Kidney (tissue), 14 donors: Measurements from ENCODE around the gene RXRB. TPM values are rescaled to one million over a fixed set of nuclear protein-coding genes. Genes with fewer than 3 reads are reported as not detected.
A peak's percentile ranks its signal among the peaks of the same experiment; 100 is the strongest.

Experiments
- DNase-seq, 5 donors: peaks; one replicate each; pipeline ENCODE4 v3.0.0-alpha.2; 2013 to 2020
- FAIRE-seq: peaks from 2 replicates; lab custom pipeline; 2012; peaks lifted over from hg19 to GRCh38; lab: Jason Lieb, UNC
- H3K27ac ChIP-seq, 2 donors: one replicate each; pipeline ENCODE4 v1.7.0; 2013; ENCODE audit warnings: low read depth in 2 of 2, low read length in 2 of 2, inconsistent platforms in 1 of 2
- H3K27me3 ChIP-seq: one replicate; pipeline ENCODE4 v1.7.1; 2013; ENCODE audit warnings: low read length, inconsistent platforms; ENCODE audit not compliant: control insufficient read depth, insufficient read depth
- H3K36me3 ChIP-seq, 3 donors: one replicate each; pipeline versions ENCODE4 v1.7.0 to v1.7.1; 2013; ENCODE audit warnings: low read length in 3 of 3, control low read depth in 1 of 3, inconsistent platforms in 1 of 3; ENCODE audit not compliant: insufficient read depth in 3 of 3, control insufficient read depth in 2 of 3
- H3K4me1 ChIP-seq, 3 donors: one replicate each; pipeline versions ENCODE4 v1.7.0 to v1.7.1; 2013; ENCODE audit warnings: low read length in 3 of 3, inconsistent platforms in 1 of 3, low read depth in 1 of 3; ENCODE audit not compliant: control insufficient read depth in 2 of 3, insufficient read depth in 2 of 3
- H3K4me3 ChIP-seq, 3 donors: one replicate each; pipeline versions ENCODE4 v1.7.0 to v1.8.1; 2013; ENCODE audit warnings: low read length in 3 of 3, control low read depth in 1 of 3, inconsistent platforms in 1 of 3
- H3K9ac ChIP-seq, 3 donors: one replicate each; pipeline versions ENCODE4 v1.7.0 to v1.7.1; 2013; ENCODE audit warnings: low read length in 3 of 3, control low read depth in 1 of 3, inconsistent platforms in 1 of 3
- H3K9me3 ChIP-seq, 3 donors: one replicate each; pipeline versions ENCODE4 v1.7.0 to v1.7.1; 2013; ENCODE audit warnings: low read length in 3 of 3, control low read depth in 1 of 3, inconsistent platforms in 1 of 3; ENCODE audit not compliant: control insufficient read depth in 2 of 3, insufficient read depth in 1 of 3
- intact Hi-C: fragments of 100-400 bp; cut with DNase I; formaldehyde crosslinking; loops from one replicate; pipeline ENCODE4 v1.11.1; 2022
- polyA plus RNA-seq: library from polyadenylated mRNA; stranded (reverse); fragments of 350-450 nt; fragmentation: Illumina TruSeq; extraction: RNeasy Lipid Tissue Mini Kit (QIAGEN cat#74804); gene quantifications from one replicate; pipeline ENCODE4 v1.2.3, GENCODE V29; 2014; ENCODE audit warnings: low read depth, low replicate concordance; ENCODE audit not compliant: insufficient read depth
- total RNA-seq: library from RNA; stranded (reverse); fragmentation: NEBNext Ultra II Directional; extraction: Animal tissue kit (Norgen Biotek cat#: 25700); gene quantifications from one replicate; pipeline ENCODE4 v1.2.1, GENCODE V29; 2021
- TF ChIP-seq, protein P1 (sequence below): IDR thresholded peaks from 3 replicates; pipeline ENCODE4 v1.5.1; 2012; ENCODE audit warnings: mild to moderate bottlenecking, moderate library complexity, borderline replicate concordance; ENCODE audit not compliant: insufficient read depth; ENCODE audit errors: extremely low read depth
- donor health status: control.
- donor health status: control.
- donor health status: control.
- donor health status: control.
- donor health status: control.
- donor health status: DM: yes; HTN: yes; CAD: no.
- donor health status: Normal renal cell carcinoma (clear cell type).

Gene RXRB
- total and polyA plus RNA-seq, 2 donors from 2014 or later = 35.7 to 52.2 TPM

DNA sequence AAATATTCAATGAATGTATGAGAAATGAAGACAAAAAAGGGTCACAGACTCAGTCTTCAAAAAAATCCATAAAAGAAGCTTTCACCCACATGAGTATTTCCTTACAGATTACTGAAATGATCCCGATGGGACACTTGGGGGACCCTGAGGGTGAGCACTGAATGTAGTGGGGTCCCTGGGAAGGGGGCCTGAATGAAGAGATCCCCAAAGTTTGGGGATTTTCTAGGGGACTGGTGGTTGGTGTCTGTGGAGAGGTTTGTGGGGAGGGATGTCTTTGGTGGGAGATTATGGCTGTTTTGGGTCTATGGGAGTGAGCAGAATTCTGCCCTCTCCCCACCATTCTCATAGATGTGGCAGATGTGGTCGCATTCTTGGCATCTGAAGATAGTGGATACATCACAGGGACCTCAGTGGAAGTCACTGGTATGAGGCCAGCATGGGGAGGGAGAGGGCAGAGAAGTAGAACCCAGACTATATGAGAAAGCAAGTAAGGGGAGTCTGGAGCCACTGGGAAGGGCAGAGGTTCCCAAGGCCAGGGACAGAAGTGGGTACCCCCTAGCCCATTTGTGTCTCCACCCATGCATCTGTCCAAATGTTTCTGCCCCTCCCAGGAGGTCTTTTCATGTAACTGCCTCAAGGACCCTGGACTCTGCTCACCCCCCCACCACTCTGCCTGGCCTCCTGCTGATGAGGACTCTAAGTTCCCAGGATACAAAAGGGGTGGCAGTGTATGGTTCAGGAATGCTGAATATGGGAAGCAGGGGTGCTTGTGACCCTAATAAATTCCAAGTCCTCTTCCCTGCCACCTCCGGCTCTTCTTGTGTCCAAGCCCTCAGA, 5.8 kb upstream of the RXRB start:
- peak in 1 of 5 donors; percentile 55 for DNase-seq
- intact Hi-C loops = no loop called here
- H3K27me3 ChIP-seq = no peaks in the 10 kb centered on the region
- no peaks in the 10 kb centered on the region for H3K9me3 ChIP-seq
- H3K4me1 ChIP-seq = peaks cover 5 to 35% (median 19%) of the 10 kb centered on the region in 3 donors
- no peak overlapping the region for H3K4me3 ChIP-seq
- no peak overlapping the region for H3K27ac ChIP-seq
- TF ChIP-seq, protein P1, sequence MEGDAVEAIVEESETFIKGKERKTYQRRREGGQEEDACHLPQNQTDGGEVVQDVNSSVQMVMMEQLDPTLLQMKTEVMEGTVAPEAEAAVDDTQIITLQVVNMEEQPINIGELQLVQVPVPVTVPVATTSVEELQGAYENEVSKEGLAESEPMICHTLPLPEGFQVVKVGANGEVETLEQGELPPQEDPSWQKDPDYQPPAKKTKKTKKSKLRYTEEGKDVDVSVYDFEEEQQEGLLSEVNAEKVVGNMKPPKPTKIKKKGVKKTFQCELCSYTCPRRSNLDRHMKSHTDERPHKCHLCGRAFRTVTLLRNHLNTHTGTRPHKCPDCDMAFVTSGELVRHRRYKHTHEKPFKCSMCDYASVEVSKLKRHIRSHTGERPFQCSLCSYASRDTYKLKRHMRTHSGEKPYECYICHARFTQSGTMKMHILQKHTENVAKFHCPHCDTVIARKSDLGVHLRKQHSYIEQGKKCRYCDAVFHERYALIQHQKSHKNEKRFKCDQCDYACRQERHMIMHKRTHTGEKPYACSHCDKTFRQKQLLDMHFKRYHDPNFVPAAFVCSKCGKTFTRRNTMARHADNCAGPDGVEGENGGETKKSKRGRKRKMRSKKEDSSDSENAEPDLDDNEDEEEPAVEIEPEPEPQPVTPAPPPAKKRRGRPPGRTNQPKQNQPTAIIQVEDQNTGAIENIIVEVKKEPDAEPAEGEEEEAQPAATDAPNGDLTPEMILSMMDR = no peak
- peaks cover 11 to 31% (median 19%) of the 10 kb centered on the region in 3 donors for H3K36me3 ChIP-seq
- no peak overlapping the region for H3K9ac ChIP-seq
- no peak for FAIRE-seq

GRCh38 chr6:33205191-33206026, 4.9 kb upstream of the RXRB start:
- H3K9me3 ChIP-seq = no peaks in the 10 kb centered on the region
- TF ChIP-seq, protein P1 = no peak
- peak overlapping the region in 1 of 2 donors; percentile 78 for H3K27ac ChIP-seq
- intact Hi-C loops = no loop called here
- peak overlapping the region; percentile 69 to 91 (median 78) for H3K4me3 ChIP-seq
- no peaks in the 10 kb centered on the region for H3K27me3 ChIP-seq
- H3K36me3 ChIP-seq = peaks cover 11 to 27% (median 19%) of the 10 kb centered on the region in 3 donors
- FAIRE-seq = no peak
- DNase-seq = peak in 1 of 5 donors; percentile 57
- peak overlapping the region in 2 of 3 donors; percentile 8 to 80 for H3K9ac ChIP-seq
- H3K4me1 ChIP-seq = peaks cover 5 to 37% (median 19%) of the 10 kb centered on the region in 3 donors

DNA sequence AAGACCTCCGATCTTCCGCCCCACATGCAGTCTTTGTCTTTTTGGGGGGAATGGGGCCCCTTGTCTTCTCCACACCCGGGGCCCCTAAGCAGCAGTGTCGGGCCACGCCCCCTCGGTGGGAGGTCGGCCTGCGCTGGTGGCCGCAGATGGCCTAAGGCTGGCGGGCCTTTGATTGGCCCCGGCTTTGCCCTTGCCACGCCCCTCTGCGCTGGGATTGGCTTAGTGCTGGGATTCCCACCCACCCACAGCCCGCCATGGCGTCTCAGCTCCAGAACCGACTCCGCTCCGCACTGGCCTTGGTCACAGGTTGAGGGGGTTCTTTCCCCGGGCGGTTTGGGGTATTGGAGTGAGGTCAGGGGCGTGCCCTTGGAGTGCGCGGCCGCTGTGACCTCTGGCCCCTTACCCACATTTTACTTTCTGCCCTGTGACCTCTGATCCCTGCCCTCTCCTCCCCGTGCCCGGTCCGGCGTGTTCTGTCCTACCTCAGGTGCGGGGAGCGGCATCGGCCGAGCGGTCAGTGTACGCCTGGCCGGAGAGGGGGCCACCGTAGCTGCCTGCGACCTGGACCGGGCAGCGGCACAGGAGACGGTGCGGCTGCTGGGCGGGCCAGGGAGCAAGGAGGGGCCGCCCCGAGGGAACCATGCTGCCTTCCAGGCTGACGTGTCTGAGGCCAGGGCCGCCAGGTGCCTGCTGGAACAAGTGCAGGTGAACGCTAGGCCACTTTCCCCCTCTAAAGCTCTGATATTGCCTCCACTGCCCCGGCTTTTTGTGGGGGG, 4.1 kb upstream of the RXRB start, which contains the start of gene HSD17B8:
HSD17B8 (plus strand) TSS at position 241 of the 776 bp plus-strand sequence; CDS start at position 255, 14 bp downstream.
- H3K9ac ChIP-seq = peak within 1 kb of the TSS; percentile 18 to 80 (median 64)
- FAIRE-seq (no peak), DNase-seq (peak; percentile 96 to 98 (median 97))
- H3K27ac ChIP-seq = peak within 1 kb of the TSS; percentile 68 to 78
- no peaks in the 10 kb centered on the region for H3K9me3 ChIP-seq
- TF ChIP-seq, protein P1 = no peak
- peak within 1 kb of the TSS; percentile 69 to 91 (median 78) for H3K4me3 ChIP-seq
- peaks cover 11 to 20% (median 16%) of the 10 kb centered on the region in 3 donors for H3K36me3 ChIP-seq
- intact Hi-C loops = no loop called here
- H3K27me3 ChIP-seq = no peaks in the 10 kb centered on the region
- H3K4me1 ChIP-seq = peaks cover 5 to 39% (median 19%) of the 10 kb centered on the region in 3 donors
